ENCODE results near the gene SERPINB6. TPM values are rescaled to one million over a fixed set of nuclear protein-coding genes. Genes with fewer than 3 reads are reported as not detected.
"Not testable (repeated sequence)": the region's sequence is repeated elsewhere in the genome, so short reads cannot be mapped to it uniquely, and the experiment has no call there.

The SERPINB6 gene
- total RNA-seq, 1 experiment from 2014 or later: 169 TPM

GRCh38 chr6:2972219-2972487, 786 bp upstream of the SERPINB6 start:
- H3K4me2 ChIP-seq: peak overlapping the region; percentile 82
- CTCF ChIA-PET; DNase-seq; H3K9me3 ChIP-seq (ENCODE audit: insufficient read depth, low read depth); H4K20me1 ChIP-seq (ENCODE audit: insufficient read depth); intact Hi-C loops (cut with micrococcal nuclease; ENCODE audit: unreplicated experiment); H3K9me2 ChIP-seq (ENCODE audit: insufficient read depth); H3K27me3 ChIP-seq (ENCODE audit: insufficient read depth, low read depth); BruUV-seq (replicated peaks); H3K36me3 ChIP-seq (ENCODE audit: low read depth): not testable (repeated sequence)
- H3K4me3 ChIP-seq: peak overlapping the region; percentile 80
- peaks cover 26% of the 10 kb centered on the region for H3K79me2 ChIP-seq (ENCODE audit: low read depth)
- peak overlapping the region; percentile 83; the same call in 1 of the 2 replicates for H2AFZ ChIP-seq
- H3F3A ChIP-seq (ENCODE audit: insufficient read depth, low read depth): peaks cover 29% of the 10 kb centered on the region
- H3K27ac ChIP-seq: peak overlapping the region; percentile 90
- peaks cover 24% of the 10 kb centered on the region for H3K4me1 ChIP-seq (replicated peaks; ENCODE audit: insufficient read depth)
- POLR2A ChIA-PET (ENCODE audit: unreplicated experiment): interaction anchor here (0.6 to 0.7 kb wide), 2 partner anchors 14 to 131 kb away, joined by 3 to 4 read pairs; partner anchors contain the start of gene SERPINB1

- DNase-seq: peak in 1 of 2 experiments; percentile 60
- Histone ChIP-seq H3K27me3 (ENCODE audit: insufficient read depth, low read depth) (no peaks in the 10 kb centered on the region), H3K4me2 (peak overlapping the region; percentile 82), H3K27ac (peak overlapping the region; percentile 90), H3K36me3 (ENCODE audit: low read depth) (no peaks in the 10 kb centered on the region), H4K20me1 (ENCODE audit: insufficient read depth) (no peaks in the 10 kb centered on the region), H3K4me3 (peak overlapping the region; percentile 80), H3K4me1 (replicated peaks; ENCODE audit: insufficient read depth) (peaks cover 11% of the 10 kb centered on the region), H2AFZ (no peak overlapping the region; the same call in 1 of the 2 replicates), H3K79me2 (ENCODE audit: low read depth) (peaks cover 26% of the 10 kb centered on the region), H3F3A (ENCODE audit: insufficient read depth, low read depth) (peaks cover 18% of the 10 kb centered on the region), H3K9me3 (ENCODE audit: insufficient read depth, low read depth) (no peaks in the 10 kb centered on the region), H3K9me2 (ENCODE audit: insufficient read depth) (no peaks in the 10 kb centered on the region)
- intact Hi-C loops (cut with micrococcal nuclease; ENCODE audit: unreplicated experiment): loop anchor here (1.0 kb wide), 1 partner anchor 18 kb away; no protein-coding TSS in a partner anchor
- CTCF ChIA-PET: no interaction called here
- POLR2A ChIA-PET (ENCODE audit: unreplicated experiment): interaction anchor here (0.5 to 0.7 kb wide), 3 partner anchors 19 to 195 kb away, joined by 3 to 4 read pairs (median 3); no protein-coding TSS in a partner anchor
- TF ChIP-seq EZH2 (IDR thresholded peaks at IDR 0.05; ENCODE audit: low read depth) (no peak), CTCF (conservative IDR thresholded peaks at IDR 0.05) (no peak)
- BruUV-seq (replicated peaks): no TSS peak
Measured at GRCh38 chr6:2970753-2971419, 481 bp downstream of the SERPINB6 start.

GRCh38 chr6:2970034-2970685, 1.2 kb downstream of the SERPINB6 start:
- peaks cover 7% of the 10 kb centered on the region; the same call in 1 of the 2 replicates for H3K4me1 ChIP-seq (replicated peaks; ENCODE audit: insufficient read depth)
- no peaks in the 10 kb centered on the region for H3K27me3 ChIP-seq (ENCODE audit: insufficient read depth, low read depth)
- ChIA-PET POLR2A (ENCODE audit: unreplicated experiment) (no interaction called here), CTCF (no interaction called here)
- no peak overlapping the region for H2AFZ ChIP-seq
- H3K36me3 ChIP-seq (ENCODE audit: low read depth): no peaks in the 10 kb centered on the region
- intact Hi-C loops (cut with micrococcal nuclease; ENCODE audit: unreplicated experiment): no loop called here
- H3K9me3 ChIP-seq (ENCODE audit: insufficient read depth, low read depth): no peaks in the 10 kb centered on the region
- H3K27ac ChIP-seq: peak overlapping the region; percentile 90
- BruUV-seq (replicated peaks): no TSS peak
- TF ChIP-seq CTCF (conservative IDR thresholded peaks at IDR 0.05) (no peak), EZH2 (IDR thresholded peaks at IDR 0.05; ENCODE audit: low read depth) (no peak)
- no peaks in the 10 kb centered on the region for H3K9me2 ChIP-seq (ENCODE audit: insufficient read depth)
- DNase-seq: no peak
- H3K4me3 ChIP-seq: peak overlapping the region; percentile 80; the same call in 1 of the 2 replicates
- H3F3A ChIP-seq (ENCODE audit: insufficient read depth, low read depth): peaks cover 13% of the 10 kb centered on the region; the same call in 1 of the 2 replicates
- no peaks in the 10 kb centered on the region for H4K20me1 ChIP-seq (ENCODE audit: insufficient read depth)
- H3K79me2 ChIP-seq (ENCODE audit: low read depth): peaks cover 26% of the 10 kb centered on the region
- peak overlapping the region; percentile 75 for H3K4me2 ChIP-seq
